IPS-20b (cell line): ENCODE results near the gene PFKFB3.
"Not testable (repeated sequence)": the region's sequence is repeated elsewhere in the genome, so short reads cannot be mapped to it uniquely, and the experiment has no call there.

Source experiments
- H3K27ac ChIP-seq: one replicate; pipeline ENCODE4 v1.5.1; 2013; ENCODE audit warnings: low read length
- H3K27me3 ChIP-seq: 2 replicates; pipeline ENCODE4 v1.6.1; 2013; ENCODE audit warnings: mild to moderate bottlenecking, low read length, inconsistent platforms; ENCODE audit not compliant: insufficient read depth
- H3K36me3 ChIP-seq: 2 replicates; pipeline ENCODE4 v1.6.1; 2013; ENCODE audit warnings: low read depth, mild to moderate bottlenecking, inconsistent platforms, low read length, moderate library complexity; ENCODE audit not compliant: insufficient read depth
- H3K4me1 ChIP-seq: 2 replicates; pipeline ENCODE4 v1.6.1; 2013; ENCODE audit warnings: mild to moderate bottlenecking, control low read depth, inconsistent platforms, low read length, moderate library complexity; ENCODE audit not compliant: insufficient read depth
- H3K4me3 ChIP-seq: 2 replicates; pipeline ENCODE4 v1.5.1; 2013; ENCODE audit warnings: mild to moderate bottlenecking, low read length, inconsistent platforms
- H3K9ac ChIP-seq: 2 replicates; pipeline ENCODE4 v1.6.1; 2013; ENCODE audit warnings: low read depth, mild to moderate bottlenecking, inconsistent platforms, low read length, moderate library complexity
- H3K9me3 ChIP-seq: 2 replicates; pipeline ENCODE4 v1.6.1; 2013; ENCODE audit warnings: mild to moderate bottlenecking, low read depth, low read length, inconsistent platforms; ENCODE audit not compliant: insufficient read depth

The PFKFB3 gene

GRCh38 chr10:6180480-6181110 lies 22.1 kb upstream of the PFKFB3 start:
- Histone ChIP-seq H3K9ac (no peak overlapping the region), H3K27ac (no peak overlapping the region), H3K36me3 (no peaks in the 10 kb centered on the region), H3K9me3 (no peaks in the 10 kb centered on the region), H3K4me3 (no peak overlapping the region), H3K4me1 (no peaks in the 10 kb centered on the region), H3K27me3 (no peaks in the 10 kb centered on the region)

GRCh38 chr10:6181249-6181648 lies 21.5 kb upstream of the PFKFB3 start:
- Histone ChIP-seq H3K4me1 (no peaks in the 10 kb centered on the region), H3K9ac (no peak overlapping the region), H3K9me3 (no peaks in the 10 kb centered on the region), H3K27ac (no peak overlapping the region), H3K4me3 (no peak overlapping the region), H3K27me3 (no peaks in the 10 kb centered on the region), H3K36me3 (no peaks in the 10 kb centered on the region)

DNA sequence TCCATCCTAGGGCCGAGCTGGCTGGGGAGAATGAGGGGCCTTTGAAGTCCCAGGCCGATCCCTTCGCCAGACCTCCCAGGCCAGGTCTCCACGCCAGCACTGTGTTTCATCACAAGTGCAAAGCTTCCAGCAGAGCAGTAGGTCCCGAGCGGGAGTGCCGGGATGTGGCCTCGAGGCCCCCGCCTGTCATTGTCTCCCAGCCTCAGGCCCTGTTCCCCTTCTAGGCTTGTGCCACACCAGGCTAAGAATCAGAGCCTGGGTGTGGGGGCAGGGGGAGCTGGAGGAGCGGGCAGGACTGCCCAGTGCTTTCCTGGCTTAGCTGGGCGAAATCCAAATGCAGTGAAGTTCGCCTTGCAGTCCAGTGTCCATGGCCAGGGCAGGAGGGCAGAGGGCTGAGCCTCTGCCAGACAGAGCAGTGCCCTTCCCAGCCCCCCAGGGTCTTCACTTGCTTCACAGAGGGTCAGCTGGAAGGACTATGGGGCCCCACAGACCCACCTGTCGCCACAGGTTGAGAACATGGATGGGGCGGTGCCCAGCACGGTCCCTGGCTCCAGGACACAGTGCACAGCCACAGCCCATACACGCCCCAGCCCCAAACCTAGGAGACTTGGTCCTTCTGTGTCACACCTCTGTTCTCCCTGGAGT lies 20.2 kb upstream of the PFKFB3 start:
- no peaks in the 10 kb centered on the region for H3K27me3 ChIP-seq
- H3K4me3 ChIP-seq = no peak overlapping the region
- H3K4me1 ChIP-seq = no peaks in the 10 kb centered on the region
- H3K36me3 ChIP-seq = no peaks in the 10 kb centered on the region
- no peak overlapping the region for H3K27ac ChIP-seq
- no peaks in the 10 kb centered on the region for H3K9me3 ChIP-seq
- no peak overlapping the region for H3K9ac ChIP-seq

DNA sequence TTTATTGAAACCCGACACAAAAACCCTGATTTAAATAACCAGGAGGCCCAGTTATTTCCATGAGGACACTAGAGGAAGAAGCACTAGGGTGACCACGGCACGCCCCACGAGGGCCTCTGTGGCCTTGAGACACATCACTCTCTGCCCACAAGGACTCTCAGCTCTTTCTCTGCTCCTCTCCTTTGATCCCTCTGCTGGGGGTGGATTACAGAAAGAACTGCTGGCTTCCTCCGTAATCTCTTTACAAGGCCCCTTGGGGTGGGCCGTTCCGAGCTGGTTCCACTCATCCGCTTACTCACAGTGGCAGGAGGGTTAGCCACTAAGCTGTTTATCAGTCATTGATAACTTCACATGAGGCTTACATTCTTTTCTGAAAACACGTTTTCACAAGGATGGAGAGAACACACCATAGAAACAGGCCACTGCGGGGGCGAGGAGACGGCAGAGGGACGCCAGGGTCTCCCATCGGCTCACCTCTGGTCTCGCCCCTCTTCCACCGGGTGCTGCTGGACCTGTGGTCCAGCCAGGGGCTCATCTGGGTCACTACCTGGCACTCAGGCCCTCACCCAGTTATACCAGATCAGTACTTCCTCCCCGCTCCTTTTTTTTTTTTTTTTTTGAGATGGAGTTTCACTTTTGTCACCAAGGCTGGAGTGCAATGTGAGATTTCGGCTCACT lies 17.6 kb upstream of the PFKFB3 start:
- no peak overlapping the region for H3K4me3 ChIP-seq

DNA sequence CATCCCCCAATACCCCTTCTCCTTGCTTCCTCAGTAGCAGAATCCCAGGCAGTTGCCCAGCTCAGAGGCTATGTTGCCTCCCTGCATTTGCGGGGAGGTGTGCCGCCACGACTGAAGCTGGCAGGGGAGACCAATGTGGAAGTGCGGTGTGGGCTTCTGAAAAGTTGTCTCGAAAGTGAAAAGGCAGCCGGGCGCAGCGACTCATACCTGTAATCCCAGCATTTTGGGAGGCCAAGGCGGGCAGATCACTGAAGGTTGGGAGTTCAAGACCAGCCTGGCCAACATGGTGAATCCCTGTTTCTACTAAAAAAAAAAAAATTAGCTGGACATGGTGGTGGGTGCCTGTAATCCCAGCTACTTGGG lies 15.9 kb upstream of the PFKFB3 start:
- Histone ChIP-seq H3K27me3 (no peaks in the 10 kb centered on the region), H3K27ac (no peak overlapping the region), H3K9me3 (no peaks in the 10 kb centered on the region), H3K4me3 (no peak overlapping the region), H3K36me3 (no peaks in the 10 kb centered on the region), H3K4me1 (no peaks in the 10 kb centered on the region), H3K9ac (no peak overlapping the region)

More for the DNA sequence above, 17.6 kb upstream of the PFKFB3 start:
- Histone ChIP-seq H3K27ac (no peak overlapping the region), H3K27me3 (no peaks in the 10 kb centered on the region), H3K9ac (no peak overlapping the region), H3K4me1 (no peaks in the 10 kb centered on the region), H3K9me3 (no peaks in the 10 kb centered on the region), H3K36me3 (no peaks in the 10 kb centered on the region)

- Histone ChIP-seq H3K36me3 (no peaks in the 10 kb centered on the region), H3K4me1 (no peaks in the 10 kb centered on the region), H3K9me3 (no peaks in the 10 kb centered on the region), H3K27me3 (no peaks in the 10 kb centered on the region), H3K4me3 (no peak overlapping the region), H3K9ac (no peak overlapping the region), H3K27ac (no peak overlapping the region)
Measured at GRCh38 chr10:6187278-6187677, 15.5 kb upstream of the PFKFB3 start.

DNA sequence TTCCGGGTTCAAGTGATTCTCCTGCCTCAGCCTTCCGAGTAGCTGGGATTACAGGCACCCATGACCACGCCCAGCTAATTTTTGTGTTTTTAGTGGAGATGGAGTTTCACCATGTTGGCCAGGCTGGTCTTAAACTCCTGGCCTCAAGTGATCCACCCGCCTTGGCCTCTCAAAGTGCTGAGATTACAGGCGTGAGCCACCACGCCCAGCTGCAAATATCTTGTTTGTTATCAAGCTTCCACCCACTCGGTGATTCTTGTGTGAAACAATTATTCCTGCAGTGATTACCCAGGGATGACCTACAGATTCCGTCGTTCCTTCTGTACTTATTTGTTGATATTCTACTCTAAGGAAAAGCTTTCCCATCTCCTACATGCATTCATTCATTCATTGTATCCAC lies 12.7 kb upstream of the PFKFB3 start:
- H3K4me3 ChIP-seq, H3K36me3 ChIP-seq: not testable (repeated sequence)

DNA sequence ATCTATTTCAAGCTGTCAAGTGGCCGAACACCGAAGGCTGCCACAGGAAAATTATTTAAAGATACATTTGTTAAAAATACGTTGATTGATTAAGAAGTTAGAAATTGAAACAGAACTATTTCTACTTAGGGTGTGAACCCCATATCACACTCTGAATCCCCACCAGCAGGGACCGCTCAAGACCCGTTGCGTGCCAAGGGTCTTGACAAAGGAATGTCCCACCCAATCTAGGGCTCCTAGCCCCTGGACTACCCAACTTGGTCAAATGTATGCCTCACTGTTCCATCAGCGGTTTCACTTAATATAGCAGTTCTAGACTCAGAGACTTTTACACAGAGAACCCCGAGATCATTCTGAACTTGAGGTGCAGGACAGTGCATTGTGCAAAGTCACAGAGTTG lies 11.6 kb upstream of the PFKFB3 start:
- no peaks in the 10 kb centered on the region for H3K36me3 ChIP-seq
- H3K9ac ChIP-seq = no peak overlapping the region
- no peaks in the 10 kb centered on the region for H3K9me3 ChIP-seq
- no peak overlapping the region for H3K4me3 ChIP-seq
- H3K27me3 ChIP-seq = no peaks in the 10 kb centered on the region
- H3K27ac ChIP-seq = no peak overlapping the region
- H3K4me1 ChIP-seq = no peaks in the 10 kb centered on the region

More for the DNA sequence above, 12.7 kb upstream of the PFKFB3 start:
- not testable (repeated sequence) for H3K9me3 ChIP-seq, H3K27ac ChIP-seq, H3K27me3 ChIP-seq, H3K9ac ChIP-seq, H3K4me1 ChIP-seq

DNA sequence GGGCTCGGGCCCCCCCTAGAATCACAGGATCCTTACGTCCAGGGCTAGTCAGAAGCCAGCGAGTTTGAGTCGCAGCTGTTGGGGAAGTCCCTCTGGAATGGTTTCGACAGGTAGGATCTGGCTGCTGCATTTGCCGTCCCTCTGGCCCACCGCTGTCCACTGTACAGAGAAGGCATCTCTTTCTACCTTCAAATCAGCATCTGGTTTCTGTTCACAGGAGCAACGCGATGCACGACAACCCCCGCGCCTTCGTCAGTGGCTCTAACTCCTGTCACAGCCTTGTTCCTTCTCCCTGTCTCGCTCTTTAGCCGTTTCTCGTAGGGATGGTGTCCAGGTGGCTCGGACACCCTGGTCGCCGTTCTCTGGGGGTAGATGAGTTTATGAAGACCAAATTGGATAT lies 11.2 kb upstream of the PFKFB3 start:
- no peaks in the 10 kb centered on the region for H3K36me3 ChIP-seq
- H3K9ac ChIP-seq = no peak overlapping the region
- no peak overlapping the region for H3K27ac ChIP-seq
- no peaks in the 10 kb centered on the region for H3K9me3 ChIP-seq
- no peaks in the 10 kb centered on the region for H3K27me3 ChIP-seq
- no peaks in the 10 kb centered on the region for H3K4me1 ChIP-seq
- no peak overlapping the region for H3K4me3 ChIP-seq

- H3K27me3 ChIP-seq = peaks cover 12% of the 10 kb centered on the region; the same call in 1 of the 2 replicates
- H3K9me3 ChIP-seq, H3K9ac ChIP-seq, H3K27ac ChIP-seq, H3K4me3 ChIP-seq, H3K4me1 ChIP-seq, H3K36me3 ChIP-seq: not testable (repeated sequence)
Measured at GRCh38 chr10:6193342-6193741, 9.4 kb upstream of the PFKFB3 start.

GRCh38 chr10:6194311-6194710 lies 8.4 kb upstream of the PFKFB3 start:
- Histone ChIP-seq H3K4me3 (no peak overlapping the region), H3K9me3 (no peaks in the 10 kb centered on the region), H3K36me3 (no peaks in the 10 kb centered on the region), H3K27ac (no peak overlapping the region), H3K27me3 (peaks cover 22% of the 10 kb centered on the region), H3K4me1 (no peaks in the 10 kb centered on the region), H3K9ac (no peak overlapping the region)

DNA sequence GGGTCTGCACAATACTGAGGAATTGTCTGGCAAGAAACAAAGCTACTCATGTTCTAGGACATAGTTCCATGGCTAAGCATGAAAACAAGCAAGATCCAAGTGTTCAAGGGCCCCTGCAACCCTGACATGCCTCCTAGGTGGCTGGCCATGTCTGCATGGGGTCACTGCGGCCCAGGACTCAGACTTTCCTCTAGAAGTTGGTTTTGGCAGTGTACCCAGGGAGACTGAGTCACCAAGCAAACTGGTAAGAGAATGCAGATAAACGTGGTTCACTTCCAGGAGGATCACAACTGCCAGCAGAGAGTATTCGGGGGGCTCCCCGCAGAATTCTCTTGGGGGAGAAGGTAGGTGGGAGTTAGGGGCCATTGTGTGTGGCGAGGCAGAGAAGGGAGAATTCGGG lies 7.4 kb upstream of the PFKFB3 start:
- Histone ChIP-seq H3K27ac (no peak overlapping the region), H3K9me3 (no peaks in the 10 kb centered on the region), H3K4me3 (no peak overlapping the region), H3K27me3 (peaks cover 32% of the 10 kb centered on the region), H3K9ac (no peak overlapping the region), H3K4me1 (no peaks in the 10 kb centered on the region), H3K36me3 (no peaks in the 10 kb centered on the region)
